ENCODE measurements around the gene MTR.

- TF ChIP-seq CTCF (IDR thresholded peaks at IDR 0.05) (no peak), POLR2A (IDR thresholded peaks at IDR 0.05) (no peak)
Measured at GRCh38 chr1:236773919-236774318, 21.2 kb upstream of the MTR start.

Data from thyroid gland (tissue), 4 donors.